Suprapubic skin (tissue), 4 donors: Measurements from ENCODE around the gene ATG3. TPM values are rescaled to one million over a fixed set of nuclear protein-coding genes. Genes with fewer than 3 reads are reported as not detected.
"Not testable (repeated sequence)": the region's sequence is repeated elsewhere in the genome, so short reads cannot be mapped to it uniquely, and the experiment has no call there.

Experiments used
- DNase-seq, 2 donors: peaks; one replicate each; pipeline ENCODE4 v3.0.0-alpha.2; 2019; ENCODE audit warnings: low spot score in 2 of 2
- H3K27ac ChIP-seq: fragments of 200-600 bp; sonication (generic); one replicate; pipeline ENCODE4 v1.5.1; 2019
- H3K27me3 ChIP-seq: fragments of 200-600 bp; sonication (generic); one replicate; pipeline ENCODE4 v1.5.1; 2019
- H3K36me3 ChIP-seq: fragments of 200-600 bp; sonication (generic); one replicate; pipeline ENCODE4 v1.5.1; 2019
- H3K4me1 ChIP-seq: fragments of 200-600 bp; sonication (generic); one replicate; pipeline ENCODE4 v1.5.1; 2019
- H3K4me3 ChIP-seq: fragments of 200-600 bp; sonication (generic); one replicate; pipeline ENCODE4 v1.5.1; 2019; ENCODE audit warnings: mild to moderate bottlenecking
- H3K9me3 ChIP-seq: fragments of 200-600 bp; sonication (generic); one replicate; pipeline ENCODE4 v1.5.1; 2019
- EP300 ChIP-seq: sonication (generic); formaldehyde crosslinking; IDR thresholded peaks from one replicate; pipeline ENCODE4 v1.6.1; 2017; ENCODE audit warnings: antibody characterized with exemption
- POLR2A ChIP-seq, 2 donors: fragments of 450-650 bp; IDR thresholded peaks; one replicate each; pipeline ENCODE4 v1.6.1; 2017; ENCODE audit warnings: antibody characterized with exemption in 2 of 2, mild to moderate bottlenecking in 2 of 2, moderate library complexity in 2 of 2
- POLR2AphosphoS5 ChIP-seq, 3 donors: sonication (generic); formaldehyde crosslinking; IDR thresholded peaks; one replicate each; pipeline ENCODE4 v1.6.1; 2017; ENCODE audit warnings: antibody characterized with exemption in 3 of 3
- WGBS: methylation state at CpG from one replicate; pipeline ENCODE4 v1.1.5; 2018; 5-methylcytosine and 5-hydroxymethylcytosine counted together
- total RNA-seq, 4 donors: library from RNA; depleted of rRNA; stranded (reverse); fragments of >200 nt; gene quantifications; one replicate each; pipeline ENCODE4 v1.1.0, GENCODE V29; 2016
- TF ChIP-seq, protein P1 (sequence below), 2 donors: fragments of 200-600 bp in 1 of 2; fragments of 450-650 bp in 1 of 2; sonication (generic) in 1 of 2; IDR thresholded peaks; one replicate each; pipeline ENCODE4 v1.5.1; 2016 to 2019; ENCODE audit warnings: antibody characterized with exemption in 2 of 2, mild to moderate bottlenecking in 1 of 2, moderate library complexity in 1 of 2

Gene ATG3
- total RNA-seq, 4 donors from 2014 or later, result 56.3 to 81.6 (median 62.2) TPM

DNA sequence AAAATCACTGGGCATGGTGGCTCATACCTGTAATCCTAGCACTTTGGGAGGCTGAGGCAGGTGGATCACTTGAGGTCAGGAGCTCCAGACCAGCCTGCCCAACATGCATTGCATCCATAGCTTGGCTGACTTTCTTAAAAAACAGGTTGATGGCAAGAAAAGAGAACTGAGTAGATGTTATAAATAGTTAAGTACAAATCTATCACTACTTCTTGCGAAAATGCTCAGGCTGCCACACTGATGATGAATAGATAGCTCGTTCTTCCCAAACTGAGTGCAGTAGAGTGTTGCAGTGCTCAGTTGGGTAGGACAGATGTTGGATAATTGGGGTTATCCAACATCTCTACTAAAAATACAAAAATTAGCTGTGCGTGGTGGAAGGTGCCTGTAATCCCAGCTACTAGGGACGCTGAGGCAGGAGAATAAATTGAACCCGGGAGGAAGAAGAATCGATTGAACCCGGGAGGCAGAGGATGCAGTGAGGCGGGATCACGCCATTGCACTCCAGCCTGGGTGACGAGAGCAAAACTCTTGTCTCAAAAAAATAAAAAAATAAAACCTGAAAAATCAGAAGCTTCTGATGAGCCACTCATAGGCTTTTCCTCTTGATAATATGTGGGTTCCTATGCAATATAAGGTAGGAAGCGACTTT, 63.7 kb downstream of the ATG3 start:
- Histone ChIP-seq H3K4me3 (no peak overlapping the region), H3K9me3 (no peaks in the 10 kb centered on the region), H3K27ac (no peak overlapping the region), H3K4me1 (no peaks in the 10 kb centered on the region), H3K27me3 (no peaks in the 10 kb centered on the region), H3K36me3 (no peaks in the 10 kb centered on the region)
- TF ChIP-seq EP300, result no peak
- TF ChIP-seq, protein P1, sequence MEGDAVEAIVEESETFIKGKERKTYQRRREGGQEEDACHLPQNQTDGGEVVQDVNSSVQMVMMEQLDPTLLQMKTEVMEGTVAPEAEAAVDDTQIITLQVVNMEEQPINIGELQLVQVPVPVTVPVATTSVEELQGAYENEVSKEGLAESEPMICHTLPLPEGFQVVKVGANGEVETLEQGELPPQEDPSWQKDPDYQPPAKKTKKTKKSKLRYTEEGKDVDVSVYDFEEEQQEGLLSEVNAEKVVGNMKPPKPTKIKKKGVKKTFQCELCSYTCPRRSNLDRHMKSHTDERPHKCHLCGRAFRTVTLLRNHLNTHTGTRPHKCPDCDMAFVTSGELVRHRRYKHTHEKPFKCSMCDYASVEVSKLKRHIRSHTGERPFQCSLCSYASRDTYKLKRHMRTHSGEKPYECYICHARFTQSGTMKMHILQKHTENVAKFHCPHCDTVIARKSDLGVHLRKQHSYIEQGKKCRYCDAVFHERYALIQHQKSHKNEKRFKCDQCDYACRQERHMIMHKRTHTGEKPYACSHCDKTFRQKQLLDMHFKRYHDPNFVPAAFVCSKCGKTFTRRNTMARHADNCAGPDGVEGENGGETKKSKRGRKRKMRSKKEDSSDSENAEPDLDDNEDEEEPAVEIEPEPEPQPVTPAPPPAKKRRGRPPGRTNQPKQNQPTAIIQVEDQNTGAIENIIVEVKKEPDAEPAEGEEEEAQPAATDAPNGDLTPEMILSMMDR (IDR thresholded peaks at IDR 0.05), result no peak
- no peak for TF ChIP-seq POLR2A (IDR thresholded peaks at IDR 0.05)
- DNase-seq, result no peak
- 94% methylated on average over 11 of the region's 11 CpGs for WGBS

DNA sequence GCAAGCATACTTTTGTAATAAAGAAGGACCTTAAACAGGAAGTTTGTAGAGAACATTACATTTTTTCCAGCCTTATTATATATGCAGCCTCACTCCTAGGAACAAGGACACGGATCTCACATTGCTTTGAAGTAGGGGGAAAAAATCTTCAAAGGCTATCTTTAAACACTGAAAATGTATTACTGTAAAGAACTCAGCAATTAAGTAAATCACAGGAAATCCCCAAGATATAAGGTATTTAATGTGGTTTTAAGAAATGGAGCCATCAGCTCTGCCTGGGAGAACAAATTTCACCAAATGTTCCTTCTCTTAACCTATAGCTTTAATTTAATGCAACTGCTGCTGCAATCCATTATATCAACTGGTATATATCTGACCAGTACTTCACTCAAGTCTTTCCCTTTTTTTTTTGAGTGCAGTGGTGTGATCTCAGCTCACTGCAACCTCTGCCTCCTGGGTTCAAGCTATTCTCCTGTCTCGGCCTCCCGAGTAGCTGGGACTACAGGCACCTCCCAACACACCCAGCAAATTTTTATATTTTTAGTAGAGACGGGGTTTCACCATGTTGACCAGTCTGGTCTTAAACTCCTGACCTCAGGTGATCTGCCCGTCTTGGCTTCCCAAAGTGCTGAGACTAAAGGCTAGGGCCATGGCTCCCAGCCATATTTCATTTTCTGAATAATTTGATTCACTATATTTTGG, 65.2 kb downstream of the ATG3 start:
- no peaks in the 10 kb centered on the region for H3K36me3 ChIP-seq
- H3K9me3 ChIP-seq, result no peaks in the 10 kb centered on the region
- no peaks in the 10 kb centered on the region for H3K27me3 ChIP-seq
- H3K4me3 ChIP-seq, result no peak overlapping the region
- no peaks in the 10 kb centered on the region for H3K4me1 ChIP-seq
- WGBS, result 78% methylated on average over 5 of the region's 5 CpGs
- DNase-seq, result no peak
- TF ChIP-seq EP300 (no peak), POLR2AphosphoS5 (IDR thresholded peaks at IDR 0.05) (no peak), POLR2A (IDR thresholded peaks at IDR 0.05) (no peak)
- TF ChIP-seq, protein P1 (IDR thresholded peaks at IDR 0.05), result no peak
- no peak overlapping the region for H3K27ac ChIP-seq

DNA sequence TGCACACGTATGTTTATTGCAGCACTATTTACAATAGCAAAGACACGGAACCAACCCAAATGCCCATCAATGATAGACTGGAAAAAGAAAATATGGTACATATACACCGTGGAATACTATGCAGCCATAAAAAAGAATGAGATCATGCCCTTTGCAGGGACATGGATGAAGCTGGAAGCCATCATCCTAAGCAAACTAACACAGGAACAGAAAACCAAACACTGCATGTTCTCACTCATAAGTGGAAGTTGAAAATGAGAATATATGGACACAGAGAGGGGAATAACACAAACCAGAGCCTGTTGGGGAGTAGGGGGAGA, 67.4 kb downstream of the ATG3 start:
- WGBS, result 94% methylated on average over 3 of the region's 3 CpGs
- H3K4me3 ChIP-seq, H3K4me1 ChIP-seq, H3K36me3 ChIP-seq, H3K27me3 ChIP-seq, H3K9me3 ChIP-seq, H3K27ac ChIP-seq, DNase-seq: not testable (repeated sequence)

DNA sequence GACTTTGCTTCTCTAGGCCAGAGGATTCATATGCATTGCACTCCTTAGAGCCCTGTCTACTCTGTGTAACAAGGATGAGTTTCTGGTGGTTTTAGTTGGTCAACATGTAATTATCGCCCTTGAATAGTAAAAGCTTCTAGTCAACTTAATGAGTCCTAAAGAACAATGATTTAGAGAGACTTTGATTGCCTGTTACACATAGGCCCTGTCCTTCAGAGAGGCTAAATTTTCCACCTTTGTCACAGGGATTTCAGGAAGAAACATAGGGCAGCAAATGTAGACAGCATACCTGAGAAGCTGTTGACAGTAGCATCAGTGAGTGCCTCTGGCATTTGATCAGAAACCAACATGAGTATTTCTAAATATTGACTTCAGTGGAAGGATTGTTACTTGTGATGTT, 69.6 kb downstream of the ATG3 start:
- H3K27me3 ChIP-seq, result no peaks in the 10 kb centered on the region
- H3K4me1 ChIP-seq, result no peaks in the 10 kb centered on the region
- no peak overlapping the region for H3K4me3 ChIP-seq
- H3K9me3 ChIP-seq, result no peaks in the 10 kb centered on the region
- H3K27ac ChIP-seq, result no peak overlapping the region
- no peak for TF ChIP-seq POLR2AphosphoS5 (IDR thresholded peaks at IDR 0.05)
- no peak for TF ChIP-seq EP300
- no peak for TF ChIP-seq POLR2A (IDR thresholded peaks at IDR 0.05)
- TF ChIP-seq, protein P1 (IDR thresholded peaks at IDR 0.05), result no peak
- WGBS, result 100% methylated on average over 1 of the region's 1 CpG
- no peaks in the 10 kb centered on the region for H3K36me3 ChIP-seq
- no peak for DNase-seq

DNA sequence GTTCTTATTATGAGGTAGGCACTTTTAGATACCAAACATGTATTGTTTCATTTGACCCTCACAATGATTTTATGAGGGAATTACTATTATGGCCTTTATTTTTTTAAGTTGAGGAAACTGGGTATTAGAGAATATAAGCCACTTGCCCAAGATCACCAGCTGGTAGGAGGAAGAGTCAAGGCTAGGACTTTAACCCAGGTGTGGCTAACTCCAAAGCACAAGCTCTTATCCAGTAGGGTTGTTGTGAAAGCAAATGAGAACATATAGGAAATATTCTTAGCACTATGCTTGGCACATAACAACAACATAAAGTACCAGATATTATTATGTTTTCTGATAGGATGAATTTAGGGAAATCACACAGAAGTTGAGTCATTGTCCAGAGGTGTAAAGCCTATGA, 70.4 kb downstream of the ATG3 start:
- Histone ChIP-seq H3K9me3 (no peaks in the 10 kb centered on the region), H3K27me3 (no peaks in the 10 kb centered on the region), H3K4me1 (no peaks in the 10 kb centered on the region), H3K36me3 (no peaks in the 10 kb centered on the region), H3K4me3 (no peak overlapping the region), H3K27ac (no peak overlapping the region)
- no peak for DNase-seq
- TF ChIP-seq POLR2AphosphoS5 (IDR thresholded peaks at IDR 0.05) (no peak), EP300 (no peak), POLR2A (IDR thresholded peaks at IDR 0.05) (no peak)
- TF ChIP-seq, protein P1 (IDR thresholded peaks at IDR 0.05), result no peak
